ENCODE data around the gene SLIT3.

SLIT3 gene

DNA sequence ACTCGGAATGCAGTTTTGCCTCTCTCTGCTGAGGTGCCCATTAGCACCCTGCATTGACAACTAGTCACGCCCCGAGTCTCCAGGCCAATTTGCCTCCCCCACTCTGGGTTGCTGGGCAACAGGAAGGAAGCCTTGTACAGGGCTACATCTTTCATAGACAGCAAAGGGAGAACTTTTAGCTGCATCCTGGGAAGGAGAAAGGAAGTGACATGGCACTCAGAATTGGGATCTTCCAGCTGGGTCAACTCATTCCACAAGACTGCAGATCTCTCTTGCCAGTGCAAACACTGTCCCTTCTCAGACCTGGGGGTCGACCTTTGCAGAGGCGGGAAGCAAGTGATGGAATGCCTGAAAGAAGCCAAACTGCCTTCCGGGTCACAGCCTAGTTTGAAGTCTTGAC is 282.0 kb downstream of the SLIT3 start:
- no peaks in the 10 kb centered on the region for H4K20me1 ChIP-seq (ENCODE audit: control insufficient read depth, insufficient read depth, low read depth, low read length)
- H3K27me3 ChIP-seq (ENCODE audit: control insufficient read depth, low read length), result no peaks in the 10 kb centered on the region
- no peak overlapping the region for H3K4me3 ChIP-seq (ENCODE audit: low read length)
- TF ChIP-seq, protein P1, sequence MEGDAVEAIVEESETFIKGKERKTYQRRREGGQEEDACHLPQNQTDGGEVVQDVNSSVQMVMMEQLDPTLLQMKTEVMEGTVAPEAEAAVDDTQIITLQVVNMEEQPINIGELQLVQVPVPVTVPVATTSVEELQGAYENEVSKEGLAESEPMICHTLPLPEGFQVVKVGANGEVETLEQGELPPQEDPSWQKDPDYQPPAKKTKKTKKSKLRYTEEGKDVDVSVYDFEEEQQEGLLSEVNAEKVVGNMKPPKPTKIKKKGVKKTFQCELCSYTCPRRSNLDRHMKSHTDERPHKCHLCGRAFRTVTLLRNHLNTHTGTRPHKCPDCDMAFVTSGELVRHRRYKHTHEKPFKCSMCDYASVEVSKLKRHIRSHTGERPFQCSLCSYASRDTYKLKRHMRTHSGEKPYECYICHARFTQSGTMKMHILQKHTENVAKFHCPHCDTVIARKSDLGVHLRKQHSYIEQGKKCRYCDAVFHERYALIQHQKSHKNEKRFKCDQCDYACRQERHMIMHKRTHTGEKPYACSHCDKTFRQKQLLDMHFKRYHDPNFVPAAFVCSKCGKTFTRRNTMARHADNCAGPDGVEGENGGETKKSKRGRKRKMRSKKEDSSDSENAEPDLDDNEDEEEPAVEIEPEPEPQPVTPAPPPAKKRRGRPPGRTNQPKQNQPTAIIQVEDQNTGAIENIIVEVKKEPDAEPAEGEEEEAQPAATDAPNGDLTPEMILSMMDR (IDR thresholded peaks at IDR 0.05; ENCODE audit: low read depth, low read length, poor library complexity, severe bottlenecking), result no peak
- TF ChIP-seq EZH2phosphoT487 (IDR thresholded peaks at IDR 0.05; ENCODE audit: borderline replicate concordance, low read length), result no peak
- H3K4me1 ChIP-seq (ENCODE audit: control insufficient read depth, low read length), result no peaks in the 10 kb centered on the region
- no peaks in the 10 kb centered on the region for H3K36me3 ChIP-seq (ENCODE audit: control insufficient read depth, low read length)
- H3F3A ChIP-seq (ENCODE audit: control insufficient read depth, insufficient read depth), result no peaks in the 10 kb centered on the region
- H3K9me2 ChIP-seq (replicated peaks; ENCODE audit: control insufficient read depth, low read length), result no peaks in the 10 kb centered on the region
- no peak overlapping the region for H3K27ac ChIP-seq (ENCODE audit: low read depth, low read length)
- H3K9me3 ChIP-seq (ENCODE audit: control insufficient read depth, insufficient read depth, low read length), result no peaks in the 10 kb centered on the region
- H3K4me2 ChIP-seq (ENCODE audit: low read length), result no peak overlapping the region
- no peaks in the 10 kb centered on the region for H3K79me2 ChIP-seq (ENCODE audit: control insufficient read depth, low read length)

DNA sequence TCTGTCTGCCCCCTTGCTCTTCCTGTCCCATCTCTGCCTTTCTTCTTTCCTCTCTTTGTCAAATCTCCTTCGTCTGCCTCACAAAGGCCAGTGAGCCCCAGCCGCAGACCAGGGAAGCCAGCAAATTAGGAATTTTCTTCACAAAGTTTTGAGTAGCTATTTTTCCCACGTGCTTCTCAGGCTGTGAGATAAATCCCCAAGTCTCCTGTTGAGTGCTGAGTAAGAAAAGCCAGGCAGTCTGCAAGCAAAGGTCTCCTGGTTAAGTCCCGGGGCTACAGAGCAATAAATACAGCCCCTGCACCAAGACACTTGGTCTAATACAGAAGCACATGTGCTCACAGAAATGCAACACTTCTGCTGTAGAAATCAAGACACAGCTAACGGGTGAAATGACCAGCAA is 284.9 kb downstream of the SLIT3 start:
- TF ChIP-seq, protein P1 (IDR thresholded peaks at IDR 0.05; ENCODE audit: low read depth, low read length, poor library complexity, severe bottlenecking), result no peak
- TF ChIP-seq EZH2phosphoT487 (IDR thresholded peaks at IDR 0.05; ENCODE audit: borderline replicate concordance, low read length), result no peak
- H3K36me3 ChIP-seq (ENCODE audit: control insufficient read depth, low read length), result no peaks in the 10 kb centered on the region
- H3K79me2 ChIP-seq (ENCODE audit: control insufficient read depth, low read length), result no peaks in the 10 kb centered on the region
- H3K27me3 ChIP-seq (ENCODE audit: control insufficient read depth, low read length), result no peaks in the 10 kb centered on the region; the same call in 1 of the 2 replicates
- no peaks in the 10 kb centered on the region for H3K9me2 ChIP-seq (replicated peaks; ENCODE audit: control insufficient read depth, low read length)
- no peaks in the 10 kb centered on the region for H3K4me1 ChIP-seq (ENCODE audit: control insufficient read depth, low read length)
- no peak overlapping the region for H3K27ac ChIP-seq (ENCODE audit: low read depth, low read length)
- no peaks in the 10 kb centered on the region for H3F3A ChIP-seq (ENCODE audit: control insufficient read depth, insufficient read depth)
- no peaks in the 10 kb centered on the region for H4K20me1 ChIP-seq (ENCODE audit: control insufficient read depth, insufficient read depth, low read depth, low read length)
- no peak overlapping the region for H3K4me2 ChIP-seq (ENCODE audit: low read length)
- no peaks in the 10 kb centered on the region for H3K9me3 ChIP-seq (ENCODE audit: control insufficient read depth, insufficient read depth, low read length)
- H3K4me3 ChIP-seq (ENCODE audit: low read length), result no peak overlapping the region

DNA sequence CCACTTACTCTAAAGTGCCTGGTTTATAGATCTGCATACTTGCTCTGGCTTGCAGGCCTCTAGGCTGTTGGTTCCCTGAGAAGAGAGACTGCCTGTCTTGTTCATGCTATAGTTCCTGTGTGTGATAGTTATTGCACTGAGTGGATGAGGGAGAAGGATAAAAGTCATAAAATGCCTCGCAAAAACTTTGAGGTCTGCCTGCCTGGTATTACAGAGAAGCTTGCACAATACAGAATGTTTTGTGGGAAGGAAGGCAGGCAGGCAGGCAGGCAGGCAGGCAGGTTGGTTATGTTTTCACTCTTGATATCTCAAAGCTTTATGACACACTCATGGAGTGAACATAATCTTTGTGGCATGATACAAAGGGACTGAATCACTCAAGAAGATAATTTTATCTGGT is 287.1 kb downstream of the SLIT3 start:
- Histone ChIP-seq H3K4me2 (ENCODE audit: low read length) (no peak overlapping the region), H4K20me1 (ENCODE audit: control insufficient read depth, insufficient read depth, low read depth, low read length) (no peaks in the 10 kb centered on the region), H3K27me3 (ENCODE audit: control insufficient read depth, low read length) (no peaks in the 10 kb centered on the region; the same call in 1 of the 2 replicates), H3K9me3 (ENCODE audit: control insufficient read depth, insufficient read depth, low read length) (no peaks in the 10 kb centered on the region), H3K9me2 (replicated peaks; ENCODE audit: control insufficient read depth, low read length) (no peaks in the 10 kb centered on the region), H3F3A (ENCODE audit: control insufficient read depth, insufficient read depth) (no peaks in the 10 kb centered on the region), H3K4me3 (ENCODE audit: low read length) (no peak overlapping the region), H3K27ac (ENCODE audit: low read depth, low read length) (no peak overlapping the region), H3K36me3 (ENCODE audit: control insufficient read depth, low read length) (no peaks in the 10 kb centered on the region), H3K4me1 (ENCODE audit: control insufficient read depth, low read length) (no peaks in the 10 kb centered on the region), H3K79me2 (ENCODE audit: control insufficient read depth, low read length) (no peaks in the 10 kb centered on the region)
- TF ChIP-seq, protein P1 (IDR thresholded peaks at IDR 0.05; ENCODE audit: low read depth, low read length, poor library complexity, severe bottlenecking), result no peak
- TF ChIP-seq EZH2phosphoT487 (IDR thresholded peaks at IDR 0.05; ENCODE audit: borderline replicate concordance, low read length), result no peak

Measured in DOHH2 (cell line).